ENCODE measurements around the gene CDKAL1. TPM values are rescaled to one million over a fixed set of nuclear protein-coding genes. Genes with fewer than 3 reads are reported as not detected.

The CDKAL1 gene
- total and polyA plus RNA-seq, 2 donors (not counting 3 experiments of a cell fraction or from before 2014, with no cell fraction given): 6.1 to 20.5 TPM

- Histone ChIP-seq H4K20me1 (replicated peaks; ENCODE audit: control insufficient read depth, extremely low read depth, insufficient read depth, low read length) (no peaks in the 10 kb centered on the region), H3K9me1 (replicated peaks; ENCODE audit: control insufficient read depth, extremely low read depth, insufficient read depth, low read length) (no peaks in the 10 kb centered on the region), H3K27me3 (ENCODE audit: control insufficient read depth in 2 of 2, insufficient read depth in 2 of 2, low read length in 2 of 2) (no peaks in the 10 kb centered on the region), H3K4me3 (replicated peaks in 1 of 3; ENCODE audit: insufficient read depth in 1 of 3, low read depth in 1 of 3, low read length in 3 of 3) (no peak overlapping the region), H3K9me3 (replicated peaks; ENCODE audit: control insufficient read depth, insufficient read depth, low read length) (no peaks in the 10 kb centered on the region), H3K9ac (replicated peaks; ENCODE audit: extremely low read depth, insufficient read depth, low read length) (no peak overlapping the region), H3K4me2 (ENCODE audit: insufficient read depth, low read length) (no peak overlapping the region), H2AFZ (ENCODE audit: low read depth, low read length) (no peak overlapping the region), H3K4me1 (ENCODE audit: control insufficient read depth, extremely low read depth, insufficient read depth, low read length) (no peaks in the 10 kb centered on the region), H3K27ac (ENCODE audit: insufficient read depth, low read depth, low read length) (no peak overlapping the region), H3K36me3 (ENCODE audit: control insufficient read depth in 2 of 2, extremely low read depth in 1 of 2, insufficient read depth in 2 of 2, low read length in 2 of 2) (no peaks in the 10 kb centered on the region), H3K79me2 (ENCODE audit: control insufficient read depth, insufficient read depth, low read length) (no peaks in the 10 kb centered on the region)
- intact Hi-C loops (cut with micrococcal nuclease): no loop called here
- CTCF ChIA-PET: no interaction called here
- FAIRE-seq (no peak), DNase-seq (ENCODE audit: low read depth, low spot score) (no peak)
- dilution Hi-C loops (cut with MboI; ENCODE audit: extremely low pct_ligation_motif_present, low sequenced_read_pairs): no loop called here
- no TSS peak for BruUV-seq (replicated peaks)
- POLR2A ChIA-PET: no interaction called here
- TF ChIP-seq POLR2AphosphoS5 (IDR thresholded peaks at IDR 0.05; ENCODE audit: insufficient read depth, low read depth, low read length): no peak
- no peak for TF ChIP-seq FOS (IDR thresholded peaks at IDR 0.05; ENCODE audit: borderline replicate concordance, insufficient read depth, low read length)
- no peak for TF ChIP-seq MYC (IDR thresholded peaks at IDR 0.05; ENCODE audit: low read depth, low read length)
- no peak for TF ChIP-seq JUN (IDR thresholded peaks at IDR 0.05; ENCODE audit: borderline replicate concordance, insufficient read depth, insufficient read length, low read depth)
- TF ChIP-seq GATA2 (IDR thresholded peaks at IDR 0.05; ENCODE audit: insufficient read depth, insufficient read length, low read depth, low read length): no peak
- TF ChIP-seq CTCF (IDR thresholded peaks at IDR 0.05; ENCODE audit: extremely low read depth in 1 of 2, insufficient read depth in 1 of 2, low read depth in 1 of 2, low read length in 2 of 2): no peak
- no peak for TF ChIP-seq POLR2A (IDR thresholded peaks at IDR 0.05; ENCODE audit: low read depth, low read length)
- TF ChIP-seq MAX (IDR thresholded peaks at IDR 0.05; ENCODE audit: insufficient read depth, insufficient read length): no peak
- no peak for TF ChIP-seq EZH2 (IDR thresholded peaks at IDR 0.05; ENCODE audit: borderline replicate concordance, low read depth, low read length, severe bottlenecking)
Observed at GRCh38 chr6:20960067-20960466, 425.8 kb downstream of the CDKAL1 start.
